Activated CD8-positive, alpha-beta T cell treated with anti-CD3 and anti-CD28 coated beads for 36 hours (primary cell): Measurements from ENCODE around the gene EBLN1. TPM values are rescaled to one million over a fixed set of nuclear protein-coding genes. Genes with fewer than 3 reads are reported as not detected.

ENCODE experiments used
- ATAC-seq: fragments of 200-7000 bp; cut with Tn5 transposase; one replicate; pipeline ENCODE4 v1.10.0; 2021; ENCODE audit warnings: mild to moderate bottlenecking, moderate library complexity
- CTCF ChIA-PET: fragments of 350-600 bp; sonication (Branson Sonifier 250); formaldehyde crosslinking; loops from one replicate; lab custom pipeline; 2021; ENCODE audit warnings: antibody characterized with exemption; lab: Charles Lee
- POLR2A ChIA-PET: fragments of 350-600 bp; sonication (Branson Sonifier 250); formaldehyde crosslinking; loops from one replicate; lab custom pipeline; 2021; ENCODE audit warnings: antibody characterized with exemption; lab: Charles Lee
- DNase-seq: peaks from one replicate; pipeline ENCODE4 v3.0.0-alpha.2; 2020
- H3K27ac Mint-ChIP-seq: one replicate; pipeline ENCODE4 v1.8.0; 2021; ENCODE audit warnings: mild to moderate bottlenecking, mixed read lengths
- H3K27me3 Mint-ChIP-seq: one replicate; pipeline ENCODE4 v1.8.0; 2021; ENCODE audit warnings: mixed read lengths
- H3K36me3 Mint-ChIP-seq: one replicate; pipeline ENCODE4 v1.8.0; 2021; ENCODE audit warnings: low read depth, mixed read lengths
- H3K4me1 Mint-ChIP-seq: one replicate; pipeline ENCODE4 v1.8.0; 2021; ENCODE audit warnings: low read depth, mixed read lengths
- H3K4me3 Mint-ChIP-seq: one replicate; pipeline ENCODE4 v1.8.0; 2021; ENCODE audit warnings: mild to moderate bottlenecking, moderate library complexity, mixed read lengths
- H3K9me3 Mint-ChIP-seq: one replicate; pipeline ENCODE4 v1.8.0; 2021; ENCODE audit warnings: mixed read lengths
- intact Hi-C: fragments of 100-400 bp; cut with micrococcal nuclease; formaldehyde crosslinking; loops from one replicate; pipeline ENCODE4 v1.10.0; 2022
- total RNA-seq, 2 experiments: library from RNA; stranded (reverse); gene quantifications; one replicate each; pipeline ENCODE4 v1.2.3, GENCODE V29; 2021
- TF ChIP-seq, protein P1 (sequence below): fragments of 200-600 bp; IDR thresholded peaks from one replicate; pipeline ENCODE4 v1.8.0; 2022; ENCODE audit warnings: antibody characterized with exemption, mild to moderate bottlenecking

Gene EBLN1
- not detected for total RNA-seq

DNA sequence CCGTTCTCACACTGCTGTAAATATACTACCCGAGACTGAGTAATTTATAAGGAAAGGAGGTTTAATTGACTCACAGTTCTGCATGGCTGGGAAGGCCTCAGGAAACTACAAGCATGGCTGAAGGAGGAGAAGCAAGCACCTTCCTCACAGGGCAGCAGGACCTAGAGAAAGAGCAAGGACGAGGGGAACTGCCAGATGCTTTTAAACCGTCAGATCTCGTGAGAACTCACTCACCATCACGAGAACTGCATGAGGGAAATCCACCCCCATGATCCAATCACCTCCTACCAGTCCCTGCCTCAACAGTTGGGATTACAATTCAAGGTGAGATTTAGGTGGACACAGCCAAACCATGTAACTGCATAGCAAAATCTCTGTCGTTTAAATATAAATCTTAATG is at the start of gene EBLN1:
Gene EBLN1 (minus strand): TSS at position 174 of the 400 bp plus-strand sequence. CDS start 8,032 bp downstream, outside the sequence.
- H3K4me3 Mint-ChIP-seq: no peak within 1 kb of the TSS
- TF ChIP-seq, protein P1, sequence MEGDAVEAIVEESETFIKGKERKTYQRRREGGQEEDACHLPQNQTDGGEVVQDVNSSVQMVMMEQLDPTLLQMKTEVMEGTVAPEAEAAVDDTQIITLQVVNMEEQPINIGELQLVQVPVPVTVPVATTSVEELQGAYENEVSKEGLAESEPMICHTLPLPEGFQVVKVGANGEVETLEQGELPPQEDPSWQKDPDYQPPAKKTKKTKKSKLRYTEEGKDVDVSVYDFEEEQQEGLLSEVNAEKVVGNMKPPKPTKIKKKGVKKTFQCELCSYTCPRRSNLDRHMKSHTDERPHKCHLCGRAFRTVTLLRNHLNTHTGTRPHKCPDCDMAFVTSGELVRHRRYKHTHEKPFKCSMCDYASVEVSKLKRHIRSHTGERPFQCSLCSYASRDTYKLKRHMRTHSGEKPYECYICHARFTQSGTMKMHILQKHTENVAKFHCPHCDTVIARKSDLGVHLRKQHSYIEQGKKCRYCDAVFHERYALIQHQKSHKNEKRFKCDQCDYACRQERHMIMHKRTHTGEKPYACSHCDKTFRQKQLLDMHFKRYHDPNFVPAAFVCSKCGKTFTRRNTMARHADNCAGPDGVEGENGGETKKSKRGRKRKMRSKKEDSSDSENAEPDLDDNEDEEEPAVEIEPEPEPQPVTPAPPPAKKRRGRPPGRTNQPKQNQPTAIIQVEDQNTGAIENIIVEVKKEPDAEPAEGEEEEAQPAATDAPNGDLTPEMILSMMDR: no peak
- no peak within 1 kb of the TSS for H3K27ac Mint-ChIP-seq
- no peaks in the 10 kb centered on the region for H3K9me3 Mint-ChIP-seq
- no peak for ATAC-seq
- POLR2A ChIA-PET: no interaction called here
- H3K27me3 Mint-ChIP-seq: no peaks in the 10 kb centered on the region
- intact Hi-C loops: no loop called here
- DNase-seq: no peak
- CTCF ChIA-PET: no interaction called here
- H3K36me3 Mint-ChIP-seq: no peaks in the 10 kb centered on the region
- peaks cover 17% of the 10 kb centered on the region for H3K4me1 Mint-ChIP-seq

- no peak overlapping the region for H3K27ac Mint-ChIP-seq
- no peaks in the 10 kb centered on the region for H3K36me3 Mint-ChIP-seq
- H3K4me3 Mint-ChIP-seq: no peak overlapping the region
- H3K27me3 Mint-ChIP-seq: peaks cover 30% of the 10 kb centered on the region
- ATAC-seq: no peak
- no peak for DNase-seq
- POLR2A ChIA-PET: no interaction called here
- peaks cover 2% of the 10 kb centered on the region for H3K4me1 Mint-ChIP-seq
- intact Hi-C loops: no loop called here
- TF ChIP-seq, protein P1: no peak
- CTCF ChIA-PET: no interaction called here
- H3K9me3 Mint-ChIP-seq: no peaks in the 10 kb centered on the region
Measured at GRCh38 chr10:22265839-22266537, 48.2 kb upstream of the EBLN1 start.

- ATAC-seq (no peak), DNase-seq (no peak)
- Mint-ChIP-seq H3K36me3 (no peaks in the 10 kb centered on the region), H3K27ac (no peak overlapping the region), H3K4me1 (peaks cover 5% of the 10 kb centered on the region), H3K9me3 (no peaks in the 10 kb centered on the region), H3K4me3 (no peak overlapping the region), H3K27me3 (peaks cover 35% of the 10 kb centered on the region)
- intact Hi-C loops: no loop called here
- ChIA-PET POLR2A (no interaction called here), CTCF (interaction anchor here (0.7 kb wide), 1 partner anchor 44 kb away, joined by 3 read pairs; no protein-coding TSS in a partner anchor)
- TF ChIP-seq, protein P1: no peak
Measured at GRCh38 chr10:22263106-22263505, 45.3 kb upstream of the EBLN1 start.

DNA sequence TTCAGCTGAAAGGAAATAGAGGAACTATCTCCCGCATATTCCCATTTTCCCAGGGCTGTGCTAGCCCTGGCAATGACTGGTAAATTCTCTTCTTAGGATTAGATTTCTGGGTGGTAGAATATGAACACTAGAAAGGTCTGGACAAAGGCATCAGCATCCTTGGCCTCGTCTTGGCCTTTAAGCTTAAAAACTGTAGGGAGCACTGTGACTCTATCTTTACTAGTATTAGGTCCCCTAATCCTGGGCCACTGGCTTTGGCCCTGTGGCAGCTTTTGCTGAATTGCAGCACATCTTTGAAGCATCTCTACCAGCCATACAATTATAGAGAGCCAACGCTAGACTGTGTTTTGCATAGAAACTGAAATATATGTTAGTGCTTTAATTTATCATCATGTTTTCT is 41.5 kb upstream of the EBLN1 start:
- Mint-ChIP-seq H3K4me3 (no peak overlapping the region), H3K4me1 (peaks cover 8% of the 10 kb centered on the region), H3K27ac (no peak overlapping the region), H3K9me3 (no peaks in the 10 kb centered on the region), H3K36me3 (no peaks in the 10 kb centered on the region), H3K27me3 (peaks cover 28% of the 10 kb centered on the region)
- ATAC-seq: peak; percentile 66
- ChIA-PET CTCF (interaction anchor here (1.1 to 2.4 kb wide), 3 partner anchors 11 to 104 kb away, joined by 3 to 7 read pairs (median 3); no protein-coding TSS in a partner anchor), POLR2A (no interaction called here)
- intact Hi-C loops: loop anchor here (10.0 kb wide), 2 partner anchors 166 to 726 kb away; no protein-coding TSS in a partner anchor
- DNase-seq: peak; percentile 20
- TF ChIP-seq, protein P1: no peak

DNA sequence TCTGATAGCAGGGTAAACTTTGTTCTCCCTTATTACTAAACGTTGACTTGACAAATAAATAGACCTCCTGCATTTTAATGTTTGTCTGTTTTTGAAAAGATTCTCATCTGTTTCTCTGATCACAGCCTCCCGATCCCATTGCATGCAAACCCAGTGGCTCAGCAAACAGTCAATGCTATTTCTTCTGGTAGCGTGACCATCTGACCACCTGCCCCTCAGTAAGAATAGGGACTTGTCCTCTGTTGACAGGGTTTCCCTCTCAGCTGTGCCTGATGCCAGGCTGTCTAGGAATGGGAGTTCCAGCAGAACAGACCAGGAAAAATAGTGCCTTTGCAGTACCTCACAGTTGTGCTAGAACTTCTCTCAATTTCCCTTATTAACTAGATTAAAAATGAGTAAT is 40.7 kb upstream of the EBLN1 start:
- Mint-ChIP-seq H3K27ac (no peak overlapping the region), H3K36me3 (no peaks in the 10 kb centered on the region), H3K27me3 (peaks cover 31% of the 10 kb centered on the region), H3K9me3 (no peaks in the 10 kb centered on the region), H3K4me1 (peaks cover 8% of the 10 kb centered on the region), H3K4me3 (no peak overlapping the region)
- ATAC-seq (no peak), DNase-seq (no peak)
- ChIA-PET CTCF (interaction anchor here (1.1 kb wide), 2 partner anchors 39 to 49 kb away, joined by 3 read pairs; no protein-coding TSS in a partner anchor), POLR2A (no interaction called here)
- intact Hi-C loops: loop anchor here (10.0 kb wide), 2 partner anchors 166 to 726 kb away; no protein-coding TSS in a partner anchor
- TF ChIP-seq, protein P1: no peak
